MM.1S (cell line): ENCODE results near the gene ZNF653.

Source experiments
- CTCF ChIP-seq: fragments of 300-600 bp; sonication (generic); IDR thresholded peaks from 2 replicates; pipeline ENCODE4 v1.5.1; 2016; ENCODE audit warnings: antibody characterized with exemption, low read length, mixed read lengths
- EZH2 ChIP-seq: fragments of 300-600 bp; sonication (generic); optimal IDR thresholded peaks from 2 replicates; pipeline ENCODE3; 2017; ENCODE audit warnings: low read depth, mild to moderate bottlenecking, antibody characterized with exemption, low read length, mixed read lengths

DNA sequence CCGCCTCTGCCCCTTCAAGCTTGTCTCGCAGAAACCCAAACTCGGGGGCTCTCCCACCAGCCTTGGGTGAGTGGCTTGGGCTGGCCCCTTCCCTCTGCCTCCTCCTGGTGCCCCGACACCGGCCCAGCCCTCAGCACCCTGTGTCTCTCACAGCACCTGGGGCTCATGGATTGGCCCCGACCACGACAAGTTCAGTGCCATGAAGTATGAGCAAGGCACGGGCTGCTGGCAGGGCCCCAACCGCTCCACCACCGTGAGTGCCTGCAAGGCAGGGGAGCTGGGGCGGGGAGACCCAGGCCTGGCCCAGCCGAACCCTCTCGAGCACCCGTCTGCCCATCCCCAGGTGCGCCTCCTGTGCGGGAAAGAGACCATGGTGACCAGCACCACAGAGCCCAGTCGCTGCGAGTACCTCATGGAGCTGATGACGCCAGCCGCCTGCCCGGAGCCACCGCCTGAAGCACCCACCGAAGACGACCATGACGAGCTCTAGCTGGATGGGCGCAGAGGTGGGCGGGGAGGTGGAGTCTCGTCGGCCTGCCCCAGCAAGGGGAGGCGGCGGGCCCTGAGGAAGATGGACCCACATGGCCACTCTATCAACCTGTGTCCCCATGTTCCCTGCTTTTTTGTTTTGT, 56.6 kb downstream of the ZNF653 start:
- no peak for TF ChIP-seq CTCF
- no peak for TF ChIP-seq EZH2
